GM19463 (cell line): ENCODE measurements around the gene NPPC.
"Not testable (repeated sequence)": the region's sequence is repeated elsewhere in the genome, so short reads cannot be mapped to it uniquely, and the experiment has no call there.

Experiments
- ATAC-seq: cut with Tn5 transposase; IDR thresholded peaks from one replicate; pipeline ENCODE4 v1.9.1; 2021; ENCODE audit warnings: mild to moderate bottlenecking, moderate library complexity; ENCODE audit not compliant: unreplicated experiment

The NPPC gene

DNA sequence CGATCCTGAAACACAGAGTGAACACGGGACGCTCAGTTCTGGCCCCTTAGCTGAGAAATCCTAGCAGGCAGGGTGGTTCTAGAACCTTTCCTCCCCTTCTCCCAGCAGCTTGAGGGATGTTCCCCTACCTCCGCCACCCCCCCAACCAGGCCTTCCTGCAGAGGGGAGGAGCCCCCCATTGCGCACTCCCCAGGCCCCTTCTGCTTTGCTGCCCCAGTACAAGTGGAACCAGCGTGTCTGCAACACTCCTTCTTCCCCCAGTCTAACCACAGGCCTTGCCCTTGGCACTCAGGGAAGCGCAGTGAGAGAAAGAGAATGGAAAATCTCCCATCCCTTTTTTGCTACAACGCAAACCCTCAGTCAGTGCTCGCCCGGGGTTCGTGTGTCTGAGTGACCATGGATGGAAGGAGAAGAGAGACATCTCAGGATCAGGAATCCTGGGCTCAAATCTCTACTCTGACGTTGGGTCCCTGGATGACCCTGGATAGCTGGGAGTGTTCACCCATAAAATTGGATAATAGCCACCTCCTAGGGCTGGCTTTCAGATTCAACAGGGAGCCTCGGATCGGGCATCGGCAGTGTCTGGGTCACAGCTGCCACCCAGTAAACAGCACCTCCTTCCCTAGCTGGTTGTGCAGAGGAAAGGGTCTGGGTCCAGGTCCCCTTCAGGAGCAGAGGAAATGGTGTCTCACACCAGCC is 3.7 kb downstream of the NPPC start:
- no peak for ATAC-seq

DNA sequence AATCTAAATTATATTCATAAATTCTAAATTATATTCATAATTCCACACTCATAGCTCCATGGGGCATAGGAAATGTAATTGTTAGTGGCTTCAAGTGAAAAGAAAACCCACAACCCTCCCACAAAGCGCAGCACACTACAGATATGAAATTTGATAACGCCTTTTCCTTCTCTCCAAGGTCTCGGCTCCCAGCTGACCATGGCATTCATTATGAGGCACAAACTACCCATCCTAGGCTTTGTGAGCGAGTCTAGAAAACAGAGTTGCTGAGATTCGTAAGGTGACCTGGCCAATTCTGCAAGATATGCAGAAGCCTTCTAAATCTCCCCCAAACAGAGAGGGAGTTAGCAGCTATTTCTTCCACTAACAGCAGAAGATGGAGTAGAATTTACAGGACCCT is 5.4 kb downstream of the NPPC start:
- no peak for ATAC-seq

DNA sequence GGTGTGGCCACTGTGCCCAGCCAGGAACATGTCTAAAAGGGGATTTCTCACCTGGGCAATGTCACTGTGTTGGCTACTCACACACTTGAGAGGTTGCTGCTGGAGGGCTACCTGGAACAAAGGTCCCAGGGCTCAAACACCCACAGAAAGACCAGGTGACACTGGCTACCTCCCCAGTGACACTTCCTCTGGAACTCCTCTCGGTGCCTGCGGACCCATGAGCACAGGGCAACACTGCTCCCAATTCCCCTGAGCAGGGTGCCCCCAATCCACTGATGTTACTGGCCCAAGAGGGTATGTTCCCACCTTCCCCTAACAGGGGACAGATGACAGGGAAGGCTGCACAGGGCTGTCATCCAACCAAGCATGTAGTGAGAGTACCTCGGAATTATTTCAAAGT is 5.8 kb downstream of the NPPC start:
- ATAC-seq = no peak

DNA sequence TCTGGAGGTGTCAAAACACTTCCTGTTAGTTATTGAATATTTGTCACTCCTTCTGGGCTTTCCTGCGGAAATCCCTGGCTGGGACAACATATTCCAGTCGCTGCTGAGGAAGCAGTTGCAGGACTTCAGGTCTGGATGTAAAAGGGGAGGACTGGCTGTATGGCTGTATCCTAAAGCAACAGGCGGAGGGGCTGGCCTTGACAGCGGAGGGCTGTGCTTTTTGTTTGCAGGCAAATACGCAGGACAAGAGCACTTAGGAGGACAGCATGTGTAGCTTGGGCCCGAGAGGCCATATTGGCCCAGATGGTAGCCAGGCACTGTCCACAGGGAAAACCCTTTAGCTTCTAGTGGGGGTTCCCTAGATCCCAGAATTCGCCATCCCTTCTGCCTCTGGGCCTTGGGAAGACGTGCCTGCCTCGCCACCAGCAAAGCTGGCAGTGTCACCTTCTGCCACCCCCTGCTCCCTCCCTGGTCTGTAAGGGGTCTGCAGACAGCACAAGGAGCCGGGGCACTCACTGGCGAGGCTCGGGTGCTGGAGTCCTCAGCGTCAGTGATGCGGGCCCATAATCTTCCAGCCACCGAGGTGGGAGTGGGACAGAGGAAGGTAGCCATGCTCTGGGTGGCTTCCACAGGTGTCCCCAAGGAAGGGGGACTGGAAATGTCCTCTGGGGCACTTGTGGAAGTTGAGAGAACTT is 6.7 kb downstream of the NPPC start:
- no peak for ATAC-seq

- ATAC-seq = no peak
These were observed 7.5 kb downstream of the NPPC start for GRCh38 chr2:231918501-231919330.

- ATAC-seq = no peak
These were observed 8.7 kb downstream of the NPPC start for GRCh38 chr2:231917280-231918066.

DNA sequence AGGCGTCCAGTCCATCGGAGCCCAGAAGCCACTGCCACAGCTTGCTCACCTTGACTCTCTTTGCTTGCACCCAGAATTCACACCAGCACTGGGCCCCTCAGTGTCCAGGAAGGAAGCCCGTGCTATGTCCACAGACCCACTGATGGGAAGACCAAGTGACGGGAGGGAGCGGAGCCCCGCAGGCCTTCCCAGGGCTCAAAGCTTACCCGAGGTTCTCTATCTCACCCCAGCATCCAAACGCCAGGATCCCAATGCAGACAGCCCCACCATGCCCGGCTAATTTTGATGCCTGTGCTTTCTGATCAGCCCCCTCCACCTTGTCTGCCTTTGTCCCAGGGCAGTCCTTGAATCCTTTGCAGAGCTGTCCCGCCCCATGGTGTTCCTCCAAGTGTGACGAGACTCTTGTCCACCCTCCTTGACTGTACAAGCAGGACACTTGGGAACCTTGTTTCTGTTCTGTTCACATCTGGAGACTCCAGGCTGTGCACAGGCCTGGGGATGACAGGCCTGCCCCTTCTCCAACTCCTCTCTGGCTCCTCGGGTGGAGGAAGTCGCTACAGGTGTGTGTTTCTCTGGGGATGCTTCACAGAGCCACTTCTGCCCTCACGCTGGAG is 12.0 kb downstream of the NPPC start:
- no peak for ATAC-seq

DNA sequence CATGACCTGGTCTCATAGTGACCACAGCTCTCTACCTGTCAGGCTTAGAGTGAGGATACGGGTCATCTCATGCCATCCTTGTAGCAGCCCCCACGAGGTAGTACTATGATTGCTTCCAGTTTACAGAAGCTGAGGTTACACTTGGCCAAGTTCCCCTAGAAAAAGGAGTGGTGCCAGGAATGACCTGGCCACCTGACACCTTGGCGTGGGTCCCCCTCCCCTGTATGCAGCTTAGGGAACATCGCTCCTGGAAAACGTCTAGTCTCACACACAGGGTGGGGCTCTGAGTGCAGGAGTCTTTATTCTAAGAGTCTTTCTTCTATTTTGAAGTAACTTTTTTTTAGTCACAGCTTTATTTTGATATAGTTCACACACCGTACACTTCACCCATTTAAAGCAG is 14.8 kb downstream of the NPPC start:
- no peak for ATAC-seq

GRCh38 chr2:231910771-231911170 is 15.4 kb downstream of the NPPC start:
- no peak for ATAC-seq

- ATAC-seq = not testable (repeated sequence)
These were observed 16.0 kb downstream of the NPPC start for GRCh38 chr2:231910161-231910560.

DNA sequence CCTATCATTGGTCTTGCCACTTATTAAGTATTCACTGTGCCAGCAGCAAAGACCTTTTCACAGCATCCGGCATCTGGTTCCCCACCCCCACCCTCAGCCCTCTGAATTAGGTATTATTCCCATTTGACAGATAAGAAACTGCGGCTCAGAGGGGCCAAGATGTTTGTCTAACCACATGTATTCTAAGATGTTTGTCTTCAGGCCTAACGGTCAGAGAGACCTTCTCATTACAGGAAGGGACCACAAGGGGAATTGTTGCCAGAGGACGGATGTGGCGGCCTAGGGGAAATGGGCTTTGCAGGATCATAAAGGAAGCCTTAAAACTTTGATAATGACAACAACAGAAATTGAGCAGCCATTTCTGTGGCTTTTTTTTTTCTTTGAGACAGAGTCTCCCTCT is 16.6 kb downstream of the NPPC start:
- ATAC-seq = no peak

DNA sequence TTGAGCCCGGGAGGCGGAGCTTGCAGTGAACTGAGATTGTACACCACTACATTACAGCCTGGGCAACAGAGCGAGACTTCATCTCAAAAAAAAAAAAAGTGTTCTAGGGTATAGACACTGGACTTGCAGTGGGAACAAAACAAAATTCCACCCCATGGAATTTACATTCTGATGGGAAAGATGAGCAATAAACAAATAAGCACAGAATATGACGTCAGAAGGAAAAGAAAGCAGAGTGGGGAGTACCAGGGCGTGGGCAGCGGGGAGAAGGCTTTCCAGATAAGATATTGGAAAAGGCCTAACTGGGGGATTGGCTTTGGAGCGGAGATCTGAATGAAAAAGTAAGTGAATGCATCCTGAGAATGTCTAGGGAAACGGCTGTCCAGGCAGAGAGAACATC is 17.6 kb downstream of the NPPC start:
- ATAC-seq = no peak

DNA sequence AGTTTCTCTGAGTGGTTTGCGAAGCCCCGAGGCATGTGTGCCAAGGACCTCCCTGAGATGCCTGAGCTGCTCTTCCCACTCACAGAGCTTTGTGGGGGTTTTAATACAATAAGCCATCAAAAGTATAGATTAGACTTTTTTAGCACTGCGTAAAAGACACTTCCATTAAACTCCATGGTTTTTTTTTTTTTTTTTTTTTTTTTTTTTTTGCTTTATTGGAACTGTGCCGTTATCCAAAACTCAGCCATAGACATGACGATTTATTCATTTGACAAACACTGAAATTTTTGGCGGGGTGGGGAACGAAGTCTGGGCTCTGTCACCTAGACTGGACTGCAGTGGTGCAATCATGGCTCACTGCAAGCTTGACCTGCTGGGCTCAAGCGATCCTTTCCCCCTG is 18.4 kb downstream of the NPPC start:
- ATAC-seq = no peak

GRCh38 chr2:231905026-231905425 is 21.2 kb downstream of the NPPC start:
- no peak for ATAC-seq

DNA sequence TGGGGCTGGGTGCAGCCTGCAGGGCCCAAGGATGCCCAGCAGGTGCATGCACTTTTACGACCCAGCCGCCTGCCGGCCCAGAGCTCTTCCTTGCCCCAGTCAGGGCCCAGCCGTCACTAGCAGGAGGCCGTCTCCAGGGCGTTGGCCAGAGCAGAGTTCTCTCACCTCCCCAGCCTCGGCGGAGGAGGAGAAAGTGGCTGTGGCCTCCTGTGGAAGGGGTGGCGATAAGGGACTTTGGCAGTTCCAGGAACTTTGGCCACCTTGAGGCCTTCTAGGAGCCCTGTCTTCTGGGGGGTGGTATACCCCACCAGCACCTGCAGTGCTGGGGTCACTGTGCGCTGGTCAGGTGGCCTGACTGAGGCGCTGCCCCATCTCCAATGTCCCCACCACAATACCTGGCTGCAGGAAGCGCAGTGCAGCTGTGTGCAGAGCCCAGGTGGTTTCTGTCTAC is 22.0 kb downstream of the NPPC start:
- no peak for ATAC-seq

DNA sequence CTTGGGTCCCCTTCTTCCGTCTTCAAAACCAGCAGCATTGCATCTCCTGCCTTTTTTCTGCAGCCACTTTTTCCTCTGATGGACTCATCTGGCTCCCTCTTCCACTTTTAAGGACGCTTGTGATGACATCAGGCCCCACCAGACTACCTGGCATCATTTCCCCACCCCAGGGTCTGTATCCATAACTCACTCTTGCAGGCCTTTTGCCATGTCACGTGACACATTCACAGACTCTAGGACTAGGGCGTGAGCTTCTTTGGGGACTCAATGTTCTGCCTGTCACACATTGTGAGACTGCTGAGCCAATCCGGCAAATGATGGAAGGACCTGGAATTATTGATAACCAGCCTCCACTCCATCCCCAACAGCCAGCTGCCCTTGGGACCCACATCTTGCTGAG is 23.6 kb downstream of the NPPC start:
- no peak for ATAC-seq

- no peak for ATAC-seq
These were observed 25.2 kb downstream of the NPPC start for GRCh38 chr2:231900972-231901371.

DNA sequence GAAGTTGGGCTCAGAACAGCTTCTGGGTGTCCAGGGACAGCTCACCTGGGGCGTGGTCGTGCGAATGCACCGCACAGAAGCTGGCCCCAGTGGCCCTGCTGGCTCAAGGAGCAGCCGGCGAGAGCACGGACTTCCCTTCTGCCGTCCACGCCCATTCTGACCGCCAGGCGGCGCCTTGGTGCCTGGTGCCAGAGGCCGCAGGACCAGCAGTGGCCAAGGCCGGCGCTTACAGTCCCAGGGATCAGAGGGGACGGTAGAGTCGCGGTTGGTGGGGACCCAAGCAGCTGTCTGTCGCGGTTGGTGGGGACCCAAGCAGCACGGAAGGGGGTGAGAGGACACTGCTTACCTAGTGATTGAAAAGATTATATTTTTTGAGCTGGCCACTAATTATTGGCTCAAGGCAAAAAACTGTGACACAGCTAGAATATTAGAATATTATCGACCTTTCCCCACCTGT is 25.7 kb downstream of the NPPC start:
- no peak for ATAC-seq

GRCh38 chr2:231894566-231895380 is 31.4 kb downstream of the NPPC start:
- no peak for ATAC-seq

- ATAC-seq = no peak
These were observed 34.7 kb downstream of the NPPC start for GRCh38 chr2:231891514-231891905.
